A549 treated with CpdA at 1 μM for 4 hours (cell line): ENCODE results near the gene SS18L1. TPM values are rescaled to one million over a fixed set of nuclear protein-coding genes. Genes with fewer than 3 reads are reported as not detected.

Experiments
- total RNA-seq: library from RNA; stranded (reverse); fragments of 200-300 nt; extraction: Qiagen RNA extraction; gene quantifications from 5 replicates; pipeline ENCODE4 v1.2.3, GENCODE V29; 2022; ENCODE audit warnings: low read depth

SS18L1 gene
- total RNA-seq: 8.4 to 11.0 TPM (median 9.3 TPM) in 5 replicates

GRCh38 chr20:62143081-62143956, at the start of gene SS18L1, which contains the start of gene PSMA7:
Gene SS18L1, plus strand, starts transcription at chr20:62143769. Its CDS starts 52 bp downstream, at chr20:62143821.
Gene PSMA7, minus strand, starts transcription at chr20:62143394. Its CDS starts 91 bp downstream, at chr20:62143303.

GRCh38 chr20:62121776-62122653, 21.6 kb upstream of the SS18L1 start, which contains the start of gene LSM14B:
Gene LSM14B, plus strand, starts transcription at chr20:62122475. Its CDS starts 192 bp downstream, at chr20:62122667.

GRCh38 chr20:62182469-62183425, 39.2 kb downstream of the SS18L1 start, which contains the start of gene MTG2:
Gene MTG2, plus strand, starts transcription at chr20:62183028. Its CDS starts 10,393 bp downstream, at chr20:62193421.

GRCh38 chr20:62219992-62220665, 76.6 kb downstream of the SS18L1 start, which contains the start of gene HRH3:
Gene HRH3, minus strand, starts transcription at chr20:62220278. Its CDS starts 308 bp downstream, at chr20:62219970.

Other genes starting within 250 kb of the SS18L1 start
- gene TAF4, start 77.9 kb upstream of the SS18L1 start, total RNA-seq: 15.3 to 23.6 TPM (median 17.7 TPM) in 5 replicates
- gene LSM14B, start 21.3 kb upstream of the SS18L1 start, total RNA-seq: 24.2 to 27.2 TPM (median 25.2 TPM) in 5 replicates
- gene PSMA7, start 375 bp upstream of the SS18L1 start, total RNA-seq: 472 to 604 TPM (median 579 TPM) in 5 replicates
- gene MTG2, start 39.3 kb downstream of the SS18L1 start, total RNA-seq: 29.0 to 39.8 TPM (median 36.0 TPM) in 5 replicates
- not detected in 5 replicates for gene HRH3, start 76.5 kb downstream of the SS18L1 start, total RNA-seq
- gene OSBPL2, start 94.8 kb downstream of the SS18L1 start, total RNA-seq: 17.8 to 22.5 TPM (median 19.1 TPM) in 5 replicates
- gene ADRM1, start 159.2 kb downstream of the SS18L1 start, total RNA-seq: 152 to 198 TPM (median 187 TPM) in 5 replicates
- gene LAMA5, start 223.5 kb downstream of the SS18L1 start, total RNA-seq: 251 to 434 TPM (median 357 TPM) in 5 replicates
- gene RPS21, start 243.3 kb downstream of the SS18L1 start, total RNA-seq: 2,597 to 3,023 TPM (median 2,825 TPM) in 5 replicates